Measurements from ENCODE around the gene IVNS1ABP.

IVNS1ABP gene

GRCh38 chr1:185311589-185312225 lies 5.3 kb downstream of the IVNS1ABP start:
- intact Hi-C loops (cut with DNase I): loop anchor here (10.0 kb wide), 3 partner anchors 253 to 1063 kb away; partner anchors contain the start of genes ODR4, RNF2 and TPR
- no peak for DNase-seq

DNA sequence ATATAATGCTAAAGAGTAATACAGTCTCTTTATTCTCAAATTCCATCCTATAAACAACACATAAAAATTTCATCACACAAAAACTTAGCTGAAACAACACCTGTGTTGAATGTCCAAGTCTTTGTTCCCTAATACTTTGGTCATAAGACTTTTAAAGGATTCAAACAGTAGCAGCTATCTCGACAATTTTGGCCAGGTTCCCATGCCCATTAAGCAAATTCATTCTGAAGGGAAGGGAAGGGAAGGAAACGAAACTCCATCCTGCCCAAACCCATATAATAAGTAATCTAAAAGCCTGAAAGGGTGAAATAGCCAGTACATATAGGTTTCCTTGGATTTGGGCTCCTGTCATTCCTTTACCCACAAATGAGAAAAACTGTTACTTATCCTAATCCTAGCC lies 7.5 kb downstream of the IVNS1ABP start:
- intact Hi-C loops (cut with DNase I): no loop called here
- DNase-seq: peak in 2 of 42 donors; percentile 10 to 13

DNA sequence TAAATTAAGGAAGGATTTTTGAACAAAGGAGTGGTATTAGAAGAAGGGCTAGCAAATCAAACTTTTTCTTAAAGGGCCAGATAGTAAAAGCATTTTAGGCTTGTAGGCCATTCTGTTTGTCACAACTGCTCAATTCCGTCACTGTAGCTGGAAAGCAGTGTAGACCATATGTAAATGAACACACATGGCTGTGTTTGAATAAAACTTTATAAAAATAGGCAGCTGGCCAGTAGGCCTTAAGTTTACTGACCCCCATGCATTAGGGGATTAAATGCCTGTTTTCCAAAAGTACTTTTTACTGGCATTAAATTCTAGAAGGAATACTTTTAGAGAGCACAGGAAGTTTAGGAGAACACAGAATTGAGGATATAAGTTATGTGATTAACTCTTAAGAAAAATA lies 8.9 kb downstream of the IVNS1ABP start:
- DNase-seq: no peak
- intact Hi-C loops (cut with DNase I): no loop called here

- no peak for DNase-seq
- intact Hi-C loops (cut with DNase I): no loop called here
Observed at GRCh38 chr1:185305419-185305818, 11.6 kb downstream of the IVNS1ABP start.

GRCh38 chr1:185300152-185300551 lies 16.9 kb downstream of the IVNS1ABP start:
- DNase-seq: no peak
- intact Hi-C loops (cut with DNase I): no loop called here

DNA sequence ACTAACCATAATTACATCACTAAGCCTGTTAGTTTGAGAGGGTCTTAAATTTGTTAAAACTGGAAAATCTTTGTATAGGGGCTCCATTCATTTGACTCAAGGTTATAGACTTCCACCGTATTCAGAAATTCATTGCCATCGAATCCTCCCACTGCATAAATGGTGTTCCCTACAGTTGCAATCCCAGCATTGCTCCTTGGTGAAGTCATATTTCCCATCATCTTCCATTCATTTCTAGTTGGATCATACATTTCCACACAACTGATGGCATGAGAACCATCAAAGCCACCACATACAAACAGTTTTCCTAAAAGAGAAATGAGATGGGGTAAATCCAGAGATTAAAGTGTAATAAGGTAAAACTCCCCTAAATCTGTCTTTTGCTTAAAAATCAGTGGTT lies 19.1 kb downstream of the IVNS1ABP start:
- DNase-seq: no peak
- intact Hi-C loops (cut with DNase I): no loop called here

- intact Hi-C loops (cut with DNase I): no loop called here
- DNase-seq: no peak
Observed at GRCh38 chr1:185295091-185295490, 22.0 kb downstream of the IVNS1ABP start.

DNA sequence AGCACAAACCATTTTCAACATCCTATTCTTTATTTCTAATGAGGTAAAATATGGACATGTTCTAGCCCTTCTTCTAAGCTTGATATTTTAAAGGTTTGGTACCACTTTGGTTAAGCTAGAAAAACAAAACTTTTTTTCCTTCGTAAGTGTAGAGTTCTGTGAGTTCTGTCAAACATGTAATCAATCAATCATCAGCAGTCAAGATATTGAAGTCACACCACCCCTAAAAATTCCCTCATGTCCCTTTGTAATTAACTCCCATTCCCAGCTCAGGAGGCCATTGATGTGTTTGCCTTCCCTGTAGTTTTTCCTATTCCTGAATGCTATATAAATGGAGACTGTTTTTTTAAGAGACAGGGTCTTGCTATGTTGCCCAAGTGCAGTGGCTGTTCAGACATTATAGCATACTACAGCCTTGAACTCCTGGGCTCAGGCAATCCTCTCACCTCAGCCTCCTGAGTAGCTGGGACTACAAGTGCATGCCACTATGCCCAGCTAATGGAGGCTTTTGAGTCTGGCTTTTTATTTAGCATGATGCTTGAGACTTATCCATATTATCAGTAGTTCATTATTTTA lies 23.0 kb downstream of the IVNS1ABP start:
- DNase-seq: no peak
- intact Hi-C loops (cut with DNase I): no loop called here

GRCh38 chr1:185292237-185292636 lies 24.8 kb downstream of the IVNS1ABP start:
- intact Hi-C loops (cut with DNase I): no loop called here
- no peak for DNase-seq

DNA sequence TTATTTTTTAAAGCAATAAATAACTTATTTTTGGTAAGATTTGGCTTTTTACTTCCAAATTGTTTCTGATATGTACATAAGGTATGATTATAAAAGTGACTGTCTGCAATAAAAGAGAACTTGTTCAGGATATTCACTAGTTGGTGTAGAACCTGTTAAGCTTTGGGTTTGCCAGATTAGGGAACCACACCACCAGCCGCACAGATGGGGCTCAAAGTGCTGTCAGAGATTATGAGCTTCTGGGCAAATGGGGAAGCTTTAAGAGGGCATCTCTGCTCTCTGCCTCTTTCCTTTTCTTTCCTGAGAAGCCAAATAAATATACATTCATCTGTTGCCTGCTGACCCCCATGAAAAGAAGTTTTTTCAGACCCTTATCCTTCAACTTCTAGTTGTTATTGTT lies 25.4 kb downstream of the IVNS1ABP start:
- intact Hi-C loops (cut with DNase I): no loop called here

GRCh38 chr1:185291159-185291558 lies 25.9 kb downstream of the IVNS1ABP start:
- DNase-seq: no peak
- intact Hi-C loops (cut with DNase I): no loop called here

More for the DNA sequence above, 25.4 kb downstream of the IVNS1ABP start:
- no peak for DNase-seq

DNA sequence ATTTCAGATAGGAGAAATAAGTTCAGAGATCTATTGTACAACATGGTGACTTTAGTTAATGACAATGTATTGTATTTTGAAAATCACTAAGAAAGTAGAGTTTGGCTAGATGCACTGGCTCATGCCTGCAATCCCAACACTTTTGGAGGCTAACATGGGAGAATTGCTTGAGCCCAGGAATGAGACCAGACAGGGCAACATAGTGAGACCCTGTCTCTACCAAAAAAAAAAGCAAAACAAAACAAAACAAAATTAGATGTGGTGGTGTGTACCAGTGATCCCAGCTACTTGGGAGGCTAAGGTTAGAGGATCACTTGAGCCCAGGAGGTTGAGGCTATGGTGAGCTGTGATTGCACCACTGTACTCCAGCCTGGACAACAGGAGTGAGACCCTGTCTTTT lies 27.2 kb downstream of the IVNS1ABP start:
- DNase-seq: no peak
- intact Hi-C loops (cut with DNase I): no loop called here

DNA sequence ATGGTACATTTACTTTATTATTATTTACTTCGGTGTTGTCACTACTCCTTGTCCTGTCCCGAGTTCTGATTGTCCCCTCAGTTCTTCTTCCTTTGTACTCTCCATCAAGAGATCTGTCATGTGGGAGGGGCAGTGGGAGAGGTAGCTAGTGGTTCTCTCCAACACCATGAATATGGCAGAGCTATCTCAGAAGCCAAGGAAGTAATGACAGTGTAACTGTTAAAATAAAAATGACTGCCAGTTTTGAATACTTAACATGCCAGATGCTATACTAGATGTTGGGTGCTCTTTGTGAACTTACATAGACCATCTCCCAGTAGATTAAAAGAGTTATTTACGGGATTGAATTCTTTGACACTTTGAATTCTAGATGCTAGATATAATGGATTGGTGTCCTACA lies 28.6 kb downstream of the IVNS1ABP start:
- intact Hi-C loops (cut with DNase I): no loop called here
- no peak for DNase-seq

DNA sequence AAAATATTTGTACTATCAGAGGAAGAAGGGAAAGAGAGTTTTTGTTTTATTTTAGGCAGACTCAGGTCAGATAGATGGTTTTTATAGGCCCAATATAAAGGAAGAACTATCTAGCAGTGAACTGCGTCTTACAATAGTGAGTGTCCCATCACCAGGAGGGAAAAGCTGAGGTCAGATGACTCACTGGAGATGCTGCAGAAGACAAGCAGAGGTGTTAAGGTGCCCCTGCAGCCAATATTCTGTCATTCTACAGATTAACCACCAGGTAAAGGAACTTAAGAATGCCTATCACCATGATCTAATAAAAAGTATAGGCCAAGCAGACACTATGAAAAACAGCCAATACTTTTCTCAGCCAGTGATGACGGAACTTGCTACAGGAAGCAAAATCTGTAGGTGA lies 29.6 kb downstream of the IVNS1ABP start:
- intact Hi-C loops (cut with DNase I): no loop called here
- no peak for DNase-seq

DNA sequence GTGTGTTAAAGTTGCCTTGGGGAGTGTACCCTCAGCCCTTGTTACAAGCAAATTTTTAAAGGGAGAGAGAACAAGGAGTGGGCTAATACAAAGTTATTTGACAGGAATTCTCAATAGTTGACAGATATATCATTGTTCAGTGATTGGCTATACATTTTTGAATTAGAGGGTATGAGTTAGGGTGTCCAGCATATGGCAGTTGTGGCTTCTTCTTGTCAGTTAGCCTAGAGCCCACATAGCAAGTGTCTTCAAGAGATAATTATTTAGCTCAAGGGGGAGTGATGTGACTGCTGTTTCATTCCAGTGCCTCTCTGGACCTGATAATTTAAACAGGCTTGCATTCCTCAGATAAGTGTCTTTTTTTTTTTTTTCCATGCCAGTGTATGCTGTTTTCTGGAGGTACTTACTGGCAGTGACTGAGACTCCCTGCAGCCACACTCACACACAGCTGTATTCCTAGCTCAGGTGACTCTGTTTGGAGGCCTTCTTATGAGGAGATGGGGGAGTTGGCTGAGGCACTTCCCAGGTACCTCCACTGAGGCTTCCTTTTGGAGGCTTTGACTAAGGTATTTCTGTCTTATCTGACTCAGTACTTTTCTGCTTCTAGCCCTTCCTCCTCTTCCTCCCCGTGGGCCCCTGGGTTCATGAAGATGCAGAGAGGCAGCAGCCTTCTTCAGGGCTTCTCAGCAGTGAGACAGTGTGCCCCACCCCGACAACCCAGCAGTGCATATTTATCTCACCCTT lies 32.3 kb downstream of the IVNS1ABP start:
- intact Hi-C loops (cut with DNase I): no loop called here
- DNase-seq: no peak

GRCh38 chr1:185284116-185284515 lies 32.9 kb downstream of the IVNS1ABP start:
- DNase-seq: no peak
- intact Hi-C loops (cut with DNase I): no loop called here

DNA sequence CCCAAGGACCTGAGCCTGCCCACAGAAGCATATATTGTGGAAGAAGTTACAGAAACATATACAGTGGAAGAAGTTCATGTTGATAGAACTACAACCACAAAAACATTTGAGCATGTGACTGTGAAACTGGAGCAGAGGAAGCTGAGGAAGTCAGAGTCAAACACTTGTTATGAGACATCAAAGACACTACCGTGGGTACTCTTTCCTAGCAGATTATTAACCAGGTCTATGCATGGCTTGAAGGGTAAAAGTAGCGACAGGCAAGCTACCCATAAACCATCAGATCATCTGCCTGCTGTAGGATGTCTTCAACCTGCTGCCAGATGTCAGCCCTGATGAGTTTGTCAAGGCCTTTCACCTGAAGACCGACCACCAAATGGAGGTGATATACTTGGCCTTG lies 35.8 kb downstream of the IVNS1ABP start:
- intact Hi-C loops (cut with DNase I): no loop called here
- DNase-seq: no peak

DNA sequence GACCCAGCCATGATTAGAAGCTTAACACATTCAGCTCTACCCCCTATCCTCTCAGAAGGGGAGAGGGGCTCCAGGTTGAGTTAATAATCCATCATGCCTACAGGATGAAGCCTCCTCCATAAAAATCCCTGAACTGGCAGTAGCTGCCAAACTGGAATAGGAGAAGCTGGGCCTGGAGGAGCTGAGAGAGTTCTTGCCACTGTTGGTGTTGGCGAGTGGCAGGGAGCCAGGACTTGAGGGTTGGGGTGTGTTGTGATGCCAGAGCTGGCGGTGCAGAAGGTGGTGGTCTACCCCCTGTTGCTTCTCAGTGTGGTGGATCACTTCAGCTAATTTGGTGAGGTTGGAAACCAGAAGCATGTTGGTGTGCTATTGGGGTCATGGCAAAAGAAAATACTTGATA lies 36.5 kb downstream of the IVNS1ABP start:
- no peak for DNase-seq

DNA sequence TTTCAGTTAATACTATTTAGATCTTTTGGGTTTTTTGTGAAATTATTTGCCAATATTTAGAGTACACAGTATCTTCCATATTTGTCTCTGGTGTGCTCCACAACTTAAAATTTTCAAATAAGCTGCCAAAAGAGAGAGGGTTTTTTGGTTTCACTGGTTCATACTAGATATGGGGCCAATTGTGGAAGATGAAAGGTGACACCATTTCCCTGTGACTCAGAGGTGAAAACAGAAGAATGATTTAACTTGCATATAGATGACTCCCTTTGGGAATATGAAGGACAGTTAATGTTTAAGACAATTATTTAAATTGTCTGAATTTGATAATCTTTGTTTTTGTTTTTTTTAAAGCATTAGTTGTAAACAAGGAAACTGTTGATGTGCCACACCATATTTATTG lies 37.5 kb downstream of the IVNS1ABP start:
- intact Hi-C loops (cut with DNase I): no loop called here

More for the DNA sequence above, 36.5 kb downstream of the IVNS1ABP start:
- intact Hi-C loops (cut with DNase I): no loop called here

DNA sequence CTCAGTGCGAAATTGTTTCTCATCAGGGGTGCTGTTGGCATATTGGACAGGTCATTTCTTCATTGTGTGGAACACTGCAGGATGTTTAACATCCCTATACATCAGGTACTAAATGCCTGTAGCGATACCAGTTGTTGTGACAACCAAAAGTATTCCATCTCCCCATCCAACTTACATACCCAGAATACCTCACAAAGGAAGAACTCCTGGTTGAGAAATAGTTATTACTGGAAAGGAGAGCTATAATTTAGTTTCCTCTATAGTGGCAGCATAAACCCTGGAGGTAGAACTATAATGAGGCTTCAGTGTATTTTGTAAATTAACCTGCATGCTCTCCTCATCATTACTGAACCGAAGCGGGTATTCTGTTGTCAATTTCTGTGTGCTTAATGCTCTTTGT lies 45.1 kb downstream of the IVNS1ABP start:
- intact Hi-C loops (cut with DNase I): no loop called here
- no peak for DNase-seq

More for the DNA sequence above, 37.5 kb downstream of the IVNS1ABP start:
- no peak for DNase-seq

DNA sequence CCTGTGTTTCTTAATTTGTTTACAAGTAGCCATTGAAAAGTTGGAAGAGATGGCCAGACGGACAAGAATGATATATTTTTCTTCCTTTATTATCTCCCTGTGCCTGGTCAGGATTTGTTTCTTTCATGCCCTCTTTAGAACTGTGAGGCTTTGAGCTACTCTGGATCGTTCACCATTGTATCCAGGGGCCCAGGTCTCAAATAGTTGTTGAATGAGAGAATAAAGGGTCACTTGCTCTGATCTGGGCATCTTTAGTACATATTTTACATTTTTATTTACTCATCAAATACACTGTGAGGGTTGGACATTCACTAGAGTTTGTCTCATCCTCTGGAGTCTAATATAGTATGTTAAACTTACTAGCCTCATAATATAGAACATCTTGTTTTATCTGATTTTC lies 48.7 kb downstream of the IVNS1ABP start:
- no peak for DNase-seq
- intact Hi-C loops (cut with DNase I): no loop called here

All from head of caudate nucleus (tissue), 42 donors.